Epithelial cell of proximal tubule (primary cell): ENCODE measurements around the gene POMT2. TPM values are rescaled to one million over a fixed set of nuclear protein-coding genes. Genes with fewer than 3 reads are reported as not detected.

Source experiments
- DNase-seq: peaks from one replicate; pipeline ENCODE4 v3.0.0-alpha.2; 2011; ENCODE audit warnings: low read depth
- H3K4me3 ChIP-seq: 2 replicates; pipeline ENCODE4 v1.5.1; 2011; ENCODE audit warnings: low read depth, mild to moderate bottlenecking, low read length
- CTCF ChIP-seq: conservative IDR thresholded peaks from 2 replicates; pipeline ENCODE4 v1.5.1; 2012; ENCODE audit warnings: low read depth, mild to moderate bottlenecking, low read length
- total RNA-seq: library from RNA; depleted of rRNA; stranded (reverse); fragments of >200 nt; gene quantifications from 2 replicates; pipeline ENCODE4 v1.2.3, GENCODE V29; 2015

POMT2 gene
- 15.5 and 17.8 TPM in 2 replicates for total RNA-seq

- no peak for DNase-seq
- peak within 1 kb of the TSS; percentile 84 for H3K4me3 ChIP-seq
- peak; percentile 32 for TF ChIP-seq CTCF
Measured at GRCh38 chr14:77320238-77320935, at the start of gene POMT2. POMT2 (minus strand) TSS chr14:77320883; CDS start chr14:77320681, 202 bp downstream.

GRCh38 chr14:77369285-77369684 lies 48.6 kb upstream of the POMT2 start:
- TF ChIP-seq CTCF, result no peak
- no peak for DNase-seq

GRCh38 chr14:77364146-77364545 lies 43.5 kb upstream of the POMT2 start:
- H3K4me3 ChIP-seq, result no peak overlapping the region
- DNase-seq, result no peak
- TF ChIP-seq CTCF, result no peak

More at GRCh38 chr14:77369285-77369684, 48.6 kb upstream of the POMT2 start:
- no peak overlapping the region for H3K4me3 ChIP-seq

- DNase-seq, result no peak
- no peak overlapping the region for H3K4me3 ChIP-seq
- TF ChIP-seq CTCF, result no peak
Measured at GRCh38 chr14:77359626-77360025, 38.9 kb upstream of the POMT2 start.

- no peak overlapping the region for H3K4me3 ChIP-seq
- DNase-seq, result no peak
- no peak for TF ChIP-seq CTCF
Measured at GRCh38 chr14:77356899-77357298, 36.2 kb upstream of the POMT2 start.

- no peak for DNase-seq
- no peak overlapping the region for H3K4me3 ChIP-seq
- no peak for TF ChIP-seq CTCF
Measured at GRCh38 chr14:77355811-77356210, 35.1 kb upstream of the POMT2 start.

GRCh38 chr14:77353469-77354141 lies 32.9 kb upstream of the POMT2 start:
- no peak for TF ChIP-seq CTCF
- DNase-seq, result no peak

More at GRCh38 chr14:77353469-77354141, 32.9 kb upstream of the POMT2 start:
- H3K4me3 ChIP-seq, result no peak overlapping the region
